Fibroblast of skin of back (primary cell): ENCODE data around the gene SDK2.

ENCODE experiments used
- DNase-seq: peaks from one replicate; pipeline ENCODE4 v3.0.0-alpha.2; 2013

SDK2 gene

DNA sequence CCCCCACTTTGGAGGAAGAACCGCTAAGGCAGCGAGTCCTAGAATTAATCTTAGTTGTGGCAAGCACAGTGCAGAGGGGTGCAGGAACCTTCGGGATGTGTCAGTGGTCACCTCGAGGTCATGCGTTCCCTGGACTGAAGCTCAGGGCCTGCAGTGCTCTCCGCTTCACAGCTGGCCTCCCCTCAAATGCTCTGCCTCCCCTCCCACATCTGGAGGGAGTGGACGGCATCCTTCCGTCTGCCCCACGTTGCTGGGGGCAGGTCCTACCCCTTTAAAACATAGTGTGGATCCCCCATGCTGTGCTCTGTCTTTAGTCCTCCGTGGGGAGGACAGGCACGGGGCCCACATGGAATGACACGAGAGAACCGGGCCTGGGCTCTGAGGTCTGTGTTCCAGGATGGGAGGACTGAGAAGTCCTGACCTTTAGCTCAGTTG, 232.9 kb downstream of the SDK2 start:
- no peak for DNase-seq

DNA sequence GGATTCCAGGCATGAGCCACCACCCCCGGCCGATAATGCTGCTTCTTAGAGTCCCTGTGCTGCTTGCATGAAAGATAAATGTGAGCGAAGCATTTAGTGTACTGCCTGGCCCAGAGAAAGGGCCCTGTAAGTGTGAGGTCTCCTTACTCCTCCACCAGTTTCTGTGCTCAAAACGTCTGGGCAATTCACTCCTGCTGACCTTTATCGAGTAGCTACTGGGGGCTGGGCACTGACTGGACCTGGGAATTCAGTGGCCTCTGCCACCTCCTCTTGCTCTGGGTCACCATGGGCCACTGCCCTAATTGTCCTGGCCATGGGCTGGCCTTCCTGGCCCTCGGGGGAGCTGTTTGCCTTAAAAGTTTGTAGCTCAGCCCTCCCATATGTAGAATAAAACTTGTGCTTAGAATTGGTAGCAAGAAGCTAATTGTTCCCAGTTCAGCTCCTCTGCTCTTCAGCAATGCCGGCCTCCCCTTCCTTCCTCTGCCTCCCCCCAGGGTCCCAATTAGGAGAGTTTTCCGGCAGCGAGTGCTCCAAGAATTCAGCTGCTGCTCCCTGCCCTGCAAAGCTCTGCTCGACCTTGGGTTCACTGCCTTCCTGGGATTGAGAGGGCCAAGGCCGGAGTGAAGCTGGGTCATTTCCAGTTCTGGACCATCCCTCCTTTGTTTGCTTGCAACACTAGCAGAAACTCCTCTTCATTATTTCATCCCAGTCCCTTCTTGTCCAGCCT, 233.5 kb downstream of the SDK2 start:
- DNase-seq, result no peak

DNA sequence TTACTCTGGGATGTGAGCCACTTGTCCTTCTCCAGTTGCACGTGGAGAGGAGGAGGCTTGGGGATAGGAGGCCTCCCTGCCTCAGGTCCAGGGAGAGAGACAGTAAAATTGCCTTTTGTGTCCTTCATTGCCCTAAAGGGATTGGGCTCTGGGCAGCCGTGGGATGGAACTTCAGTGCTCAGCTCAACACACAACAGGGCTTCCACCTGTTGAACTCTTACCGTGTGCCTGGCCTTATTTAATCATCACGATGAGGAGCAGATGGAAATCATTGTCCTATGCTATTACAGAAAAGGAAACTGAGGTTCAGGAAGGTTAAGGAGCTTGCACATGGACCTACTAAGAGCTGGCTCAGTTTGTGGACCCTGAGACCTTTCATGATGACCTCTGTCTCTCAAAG, 240.0 kb downstream of the SDK2 start:
- DNase-seq, result no peak

DNA sequence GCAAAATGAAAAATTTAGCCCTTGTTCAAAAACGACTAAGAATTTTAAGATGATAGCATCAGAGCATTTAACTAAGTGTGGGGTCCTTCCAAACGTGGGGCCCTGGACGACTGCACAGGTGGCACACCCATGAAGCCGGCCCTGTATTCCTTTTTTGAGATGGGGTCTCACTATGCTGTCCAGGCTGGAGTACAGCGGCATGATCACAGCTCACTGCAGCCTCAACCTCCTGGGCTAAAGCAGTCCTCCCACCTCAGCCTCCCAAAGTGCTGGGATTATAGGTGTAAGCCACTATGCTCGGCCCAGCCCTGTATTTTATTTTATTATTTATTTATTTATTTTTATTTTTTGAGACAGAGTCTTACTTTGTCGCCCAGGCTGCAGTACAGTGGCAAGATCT, 241.8 kb downstream of the SDK2 start:
- no peak for DNase-seq

DNA sequence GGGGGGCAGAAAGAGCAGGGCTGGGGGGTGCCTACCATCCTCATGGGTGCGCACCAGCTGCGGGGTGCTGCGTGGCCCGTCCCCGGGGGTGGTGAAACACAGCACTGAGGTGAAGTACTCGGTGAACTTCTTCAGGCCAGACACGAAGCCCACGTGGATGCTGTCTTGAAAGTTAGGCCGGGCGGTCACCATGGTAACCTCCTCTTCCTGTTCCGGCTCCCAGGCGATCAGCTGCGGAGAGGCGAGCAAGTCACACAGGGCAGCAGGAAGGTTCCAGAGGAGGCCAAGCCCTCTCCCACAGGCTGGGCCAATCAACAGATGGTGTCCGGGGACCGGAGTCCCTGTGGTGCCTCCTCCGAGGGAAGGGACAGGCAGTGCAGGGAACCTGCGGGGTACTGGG, 242.3 kb downstream of the SDK2 start:
- DNase-seq, result peak; percentile 21

DNA sequence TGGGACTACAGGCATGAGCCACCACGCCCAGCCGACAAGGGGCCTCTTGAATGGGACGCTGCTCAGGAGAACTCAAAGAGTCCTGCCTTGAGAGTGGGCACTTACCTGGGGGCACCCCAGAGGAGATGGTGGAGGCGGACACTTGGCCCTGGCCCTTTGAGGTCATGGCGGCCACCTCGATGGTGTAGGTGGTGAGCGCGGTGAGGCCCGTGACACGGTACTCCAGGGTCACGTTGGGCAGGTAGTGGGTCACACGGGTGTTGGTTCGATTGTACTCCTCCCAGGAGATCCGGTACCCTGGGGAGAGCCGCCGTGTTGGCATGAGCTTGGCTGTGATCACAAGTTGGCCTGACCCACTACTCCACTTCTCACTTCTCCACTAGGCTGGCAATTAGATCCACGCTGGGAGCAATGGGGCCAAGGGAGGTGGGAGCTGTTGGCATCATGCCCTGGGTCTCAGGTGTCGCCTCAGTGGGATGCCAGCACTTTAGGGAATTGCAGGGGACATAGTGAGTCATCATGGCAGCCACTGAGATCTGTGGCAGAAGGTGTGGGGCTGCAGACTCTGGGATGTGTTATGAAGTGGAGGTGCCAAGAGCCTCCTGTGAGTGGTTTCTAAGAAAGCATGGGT, 243.2 kb downstream of the SDK2 start:
- DNase-seq, result no peak

DNA sequence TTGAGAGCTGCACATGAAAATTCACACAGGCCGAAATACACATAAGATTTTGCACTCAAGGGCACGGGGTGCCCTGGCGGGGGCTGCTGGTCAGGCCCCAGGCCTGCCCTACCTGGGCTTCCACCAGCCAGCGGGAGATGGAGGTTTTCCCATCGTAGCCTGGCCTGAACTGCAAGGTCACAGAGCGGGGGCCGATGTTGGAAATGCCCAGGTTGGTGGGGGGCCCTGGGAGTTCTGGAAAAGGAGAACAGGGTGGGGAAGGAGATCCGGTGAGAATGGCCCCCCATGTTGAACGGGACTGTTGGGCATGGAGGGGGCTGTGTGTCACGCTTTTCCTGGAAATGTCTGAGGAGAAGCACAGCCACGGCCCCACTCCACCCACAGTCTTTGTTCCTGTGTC, 245.2 kb downstream of the SDK2 start:
- DNase-seq, result no peak

DNA sequence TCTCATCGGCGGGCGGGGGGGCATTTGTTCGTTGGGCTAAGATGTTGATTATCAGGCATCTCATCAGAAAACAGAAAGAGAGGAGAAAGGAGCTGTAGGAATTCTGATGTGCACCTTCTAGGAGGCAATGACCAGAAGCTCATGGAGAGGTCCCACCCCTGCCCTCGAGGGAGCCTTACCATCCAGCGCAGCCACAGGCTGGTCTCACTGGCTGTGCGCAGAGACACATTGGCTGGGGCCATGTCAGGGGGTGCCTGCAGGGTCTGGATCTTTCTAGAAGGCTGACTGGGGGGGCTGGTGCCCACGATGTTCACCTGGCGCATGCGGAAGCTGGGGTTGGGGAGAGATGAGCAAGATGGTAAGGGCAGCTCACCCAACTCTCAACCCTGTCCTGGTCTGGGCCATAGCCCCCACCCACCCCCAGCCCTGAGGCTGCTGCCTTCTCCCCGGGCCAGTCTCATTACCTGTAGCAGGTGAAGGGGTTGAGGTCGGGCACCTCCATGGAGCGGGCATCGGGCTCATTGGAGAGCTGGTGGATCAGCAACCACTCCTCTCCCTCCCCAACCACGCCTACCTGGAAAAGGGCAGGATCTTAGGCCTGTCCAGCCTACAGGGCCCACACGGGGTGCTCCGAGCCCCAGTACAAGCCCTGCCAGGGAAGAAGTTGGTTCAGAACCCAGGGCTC, 246.2 kb downstream of the SDK2 start:
- DNase-seq, result no peak

DNA sequence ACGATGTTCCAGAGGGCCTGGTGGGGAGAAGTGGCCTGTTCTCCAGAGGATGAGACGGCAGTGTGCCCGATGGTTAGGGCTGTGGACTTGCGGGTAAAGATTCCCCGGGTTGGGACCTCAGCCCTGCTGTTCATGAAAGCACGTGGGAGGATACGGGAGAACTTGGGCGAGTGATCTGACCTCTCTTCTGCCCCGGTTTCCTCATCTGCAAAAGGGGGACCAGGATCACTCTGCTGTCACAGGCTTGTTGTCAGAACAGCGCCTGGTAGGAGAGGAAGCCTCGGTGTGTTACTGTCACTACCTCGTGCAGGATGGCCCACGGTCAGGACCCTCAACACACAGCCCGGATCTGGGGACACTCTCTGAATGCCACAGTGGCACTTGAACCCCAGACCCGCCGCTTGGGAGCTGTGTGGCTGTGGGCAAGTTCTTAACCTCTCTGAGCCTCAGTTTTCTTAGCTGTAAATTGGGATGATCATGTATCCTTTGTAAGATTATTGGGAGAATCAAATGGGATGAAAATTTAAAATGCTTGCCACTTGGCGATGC, 246.9 kb downstream of the SDK2 start:
- no peak for DNase-seq

DNA sequence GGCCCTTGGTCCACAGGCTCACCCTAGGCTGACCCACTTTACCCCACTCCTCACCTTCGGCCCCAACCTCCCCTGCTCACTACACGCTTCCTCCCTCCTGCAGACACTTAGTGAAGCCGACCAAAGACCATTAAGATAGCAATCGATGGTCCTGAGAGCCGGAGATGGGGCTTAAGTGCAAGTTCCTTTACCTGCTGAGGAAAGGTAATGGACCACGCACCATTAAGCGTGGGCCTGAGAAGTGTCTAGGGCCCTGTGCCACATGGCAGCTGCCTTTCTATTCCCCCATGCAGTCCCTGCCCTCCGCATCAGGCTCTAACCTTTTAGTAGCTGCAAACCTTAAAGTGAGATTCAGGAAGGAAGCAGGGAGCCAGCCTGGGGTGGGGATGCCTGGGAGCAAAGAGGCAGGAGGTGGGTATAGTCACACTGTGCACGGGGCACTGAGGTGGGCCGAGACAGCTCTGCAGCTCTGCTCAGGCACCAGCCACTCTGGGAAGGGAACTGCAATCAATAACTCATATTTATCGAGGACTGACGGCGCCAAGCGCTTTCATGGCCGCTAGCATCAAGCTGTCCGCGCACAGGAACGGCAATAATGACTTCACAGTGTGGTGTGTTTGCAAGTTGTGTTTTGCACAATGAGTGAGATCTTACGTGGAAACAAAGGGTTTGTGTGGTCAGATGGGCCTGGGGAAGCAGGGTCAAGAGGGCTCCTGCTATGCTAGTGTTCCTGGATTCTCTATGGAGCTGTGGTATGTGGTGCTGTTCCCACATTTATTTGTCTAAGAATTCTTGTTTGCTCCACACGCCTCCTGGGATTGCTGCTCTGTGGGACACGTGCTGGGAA, 247.6 kb downstream of the SDK2 start:
- DNase-seq, result peak; percentile 74

DNA sequence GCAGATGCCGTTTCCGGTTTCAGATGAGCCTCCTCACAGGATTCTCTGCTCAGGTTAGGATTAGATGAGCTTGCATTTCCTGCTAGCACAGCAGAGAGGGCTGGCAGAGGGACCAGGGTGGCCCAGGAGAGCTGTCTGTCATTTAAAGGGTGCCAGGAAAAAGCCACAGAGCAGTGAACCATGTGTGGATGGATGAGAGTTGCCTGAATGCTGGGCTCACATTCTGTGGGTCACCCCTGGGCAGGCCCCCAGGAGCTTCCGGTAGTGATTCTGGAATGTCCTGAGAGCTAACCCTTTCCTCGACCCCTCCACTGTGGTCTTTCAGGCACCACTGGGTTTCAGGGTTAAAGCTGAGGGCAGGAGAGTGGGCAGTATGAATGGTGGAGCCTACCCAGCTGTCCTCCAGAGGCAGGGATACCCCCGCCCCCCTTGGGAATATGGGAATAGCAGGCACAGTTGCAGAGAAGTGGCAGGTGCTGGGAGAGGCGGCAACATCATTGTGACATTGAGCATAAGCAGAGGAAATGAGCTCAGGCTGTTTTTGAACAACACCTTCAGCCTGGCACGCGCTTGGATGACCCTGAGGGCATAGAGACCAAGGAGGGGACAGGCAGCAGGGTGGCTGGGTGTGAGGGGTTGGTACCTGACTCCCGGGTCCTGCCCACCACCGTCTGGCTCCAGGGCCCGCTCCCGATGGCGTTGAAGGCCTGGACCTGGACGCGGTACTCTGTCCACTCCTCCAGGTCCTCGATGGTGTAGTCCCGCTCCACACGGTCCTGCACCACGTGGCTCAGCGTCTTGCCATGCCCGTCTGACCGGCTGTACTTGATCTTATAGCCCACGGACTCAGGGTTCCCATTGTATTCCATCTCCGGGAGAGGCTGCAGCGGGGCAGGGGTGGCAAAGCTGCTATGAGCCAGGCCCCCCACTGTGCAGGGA, 249.5 kb downstream of the SDK2 start:
- DNase-seq, result no peak

DNA sequence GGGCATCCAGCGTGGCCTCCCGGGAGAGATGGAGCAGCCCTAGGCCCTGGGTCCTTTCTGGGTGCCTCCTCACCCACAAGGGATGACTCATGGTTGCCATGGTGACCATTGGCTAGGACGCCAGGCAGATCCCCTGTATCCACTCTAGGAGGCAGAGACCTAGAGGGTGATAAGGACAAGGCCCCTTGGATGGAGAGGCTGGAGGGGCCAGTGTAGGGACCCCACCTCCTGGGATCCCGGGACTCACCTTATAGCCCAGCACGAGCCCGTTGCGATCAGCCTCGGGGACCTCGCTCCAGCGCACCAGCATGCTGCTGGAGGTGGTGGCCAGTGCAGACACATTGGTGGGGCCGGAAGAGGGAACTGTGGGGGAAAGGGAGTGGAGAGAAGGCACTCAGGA, 250.3 kb downstream of the SDK2 start:
- peak; percentile 50 for DNase-seq

DNA sequence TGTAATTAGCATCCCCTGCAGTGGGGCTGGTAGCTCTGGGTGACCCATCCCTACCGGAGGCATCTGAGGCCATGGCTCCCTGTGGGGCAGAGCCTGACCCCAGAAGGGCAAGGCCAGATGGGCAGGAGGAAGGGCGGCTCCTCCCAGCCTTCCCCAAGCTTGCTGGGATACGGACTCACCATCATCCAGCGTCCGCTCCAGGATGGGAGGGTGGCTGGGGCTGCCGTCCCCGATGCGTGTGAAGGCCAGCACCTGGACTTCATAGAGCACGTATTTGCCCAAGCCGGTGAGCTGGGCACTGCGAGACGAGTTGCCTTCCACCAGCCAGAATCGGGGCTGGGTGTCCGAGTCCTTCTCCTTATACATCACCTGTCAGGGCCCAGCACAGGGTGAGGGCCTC, 250.9 kb downstream of the SDK2 start:
- no peak for DNase-seq

DNA sequence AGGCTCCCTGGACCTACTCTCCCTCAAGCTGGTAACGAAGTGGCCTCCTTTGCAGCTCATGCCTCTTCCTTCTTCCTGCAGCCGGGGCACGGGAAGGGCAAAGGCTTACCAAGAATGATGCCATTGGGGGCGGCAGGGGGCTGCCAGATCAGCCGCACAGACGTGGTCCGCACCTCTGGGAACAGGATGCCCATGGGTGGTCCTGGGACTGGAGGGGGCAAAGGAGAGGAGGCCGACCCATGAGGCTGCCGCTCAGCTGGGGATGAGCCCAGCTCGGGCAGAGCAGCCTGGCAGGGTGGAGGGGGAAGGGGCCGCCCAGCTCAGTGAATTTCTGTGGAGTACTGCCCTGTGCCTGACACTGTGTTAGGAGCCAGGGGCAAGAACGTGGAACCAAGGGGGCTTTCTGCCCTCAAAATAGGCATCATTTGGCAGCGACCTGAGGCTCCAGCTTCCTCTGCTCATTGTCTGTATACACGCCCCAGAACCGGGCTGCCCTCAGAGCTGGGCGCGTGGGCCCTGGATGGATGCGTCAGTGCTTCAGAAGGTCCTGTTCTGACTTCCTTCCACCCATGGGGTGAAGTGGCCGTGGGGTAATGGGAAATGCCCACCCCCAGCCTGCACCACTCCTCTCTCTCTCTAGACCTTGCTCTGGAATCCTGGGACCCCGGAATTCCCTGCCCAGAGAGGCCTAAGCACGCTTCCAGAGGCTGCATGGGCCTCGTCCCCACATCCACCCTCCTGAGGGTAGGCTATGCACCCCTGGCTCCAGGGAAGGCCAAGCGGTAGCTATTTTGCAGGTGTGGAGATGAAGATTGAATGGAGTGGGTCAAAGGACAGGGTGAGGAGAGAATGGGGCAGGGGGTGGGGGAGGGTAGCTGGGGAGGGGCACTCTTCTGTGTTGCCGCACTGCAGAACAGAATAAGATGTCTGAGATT, 252.6 kb downstream of the SDK2 start:
- DNase-seq, result no peak

DNA sequence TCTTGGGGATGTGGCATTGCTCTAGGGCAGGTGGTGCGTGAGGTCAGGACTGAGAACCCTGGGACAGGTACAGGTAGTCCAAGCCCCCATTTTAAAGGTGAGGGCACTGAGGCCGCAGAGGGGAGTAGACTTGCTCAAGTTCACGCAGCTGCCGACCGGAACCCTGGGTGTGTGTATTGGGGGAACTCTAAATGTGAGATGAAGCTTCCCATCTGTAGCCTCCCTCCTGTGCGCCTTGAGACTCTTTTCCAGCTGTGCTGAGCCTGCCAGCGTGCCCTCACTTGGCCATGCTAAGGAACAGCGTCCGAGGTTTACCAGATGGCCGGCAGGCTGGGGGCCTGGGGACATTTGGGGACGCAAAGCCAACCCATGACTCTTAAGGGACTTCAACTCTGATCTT, 253.4 kb downstream of the SDK2 start:
- no peak for DNase-seq

DNA sequence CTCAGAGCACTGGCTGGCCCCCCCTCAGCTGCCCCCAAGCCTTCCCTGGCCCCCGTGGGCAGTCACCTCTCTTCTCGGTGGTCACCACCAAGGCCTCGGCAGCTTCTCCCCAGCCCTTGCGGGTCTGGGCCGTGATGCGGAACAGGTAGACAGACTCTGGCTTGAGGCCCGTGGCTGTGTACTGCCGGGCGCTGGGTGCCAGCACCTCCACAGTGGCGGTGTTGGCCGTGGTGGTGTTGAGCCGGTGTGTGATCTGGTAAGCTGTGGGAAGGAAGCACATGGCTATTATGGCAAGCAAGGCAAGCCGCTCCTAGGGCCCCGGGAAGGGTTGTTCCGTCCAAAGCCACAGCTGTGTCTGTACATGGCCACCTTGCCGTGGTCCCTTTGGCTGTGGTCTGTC, 254.0 kb downstream of the SDK2 start:
- DNase-seq, result no peak

DNA sequence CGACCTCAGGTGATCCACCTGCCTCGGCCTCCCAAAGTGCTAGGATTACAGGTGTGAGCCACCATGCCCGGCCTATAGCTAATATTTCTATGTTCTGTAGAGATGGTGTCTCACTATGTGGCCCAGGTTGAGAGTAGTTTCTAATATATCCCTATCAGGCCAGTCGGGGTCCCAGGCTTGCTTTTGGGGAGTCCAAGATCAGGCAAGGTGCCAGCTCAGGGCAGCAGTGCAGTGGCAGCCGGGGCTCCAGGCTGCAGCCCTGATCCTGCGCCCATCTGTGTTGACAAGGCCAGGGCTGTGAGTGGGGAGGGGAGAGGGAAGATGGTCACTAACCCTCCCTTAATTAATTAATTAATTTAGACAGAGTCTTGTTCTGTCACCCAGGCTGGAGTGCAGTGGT, 254.8 kb downstream of the SDK2 start:
- no peak for DNase-seq

DNA sequence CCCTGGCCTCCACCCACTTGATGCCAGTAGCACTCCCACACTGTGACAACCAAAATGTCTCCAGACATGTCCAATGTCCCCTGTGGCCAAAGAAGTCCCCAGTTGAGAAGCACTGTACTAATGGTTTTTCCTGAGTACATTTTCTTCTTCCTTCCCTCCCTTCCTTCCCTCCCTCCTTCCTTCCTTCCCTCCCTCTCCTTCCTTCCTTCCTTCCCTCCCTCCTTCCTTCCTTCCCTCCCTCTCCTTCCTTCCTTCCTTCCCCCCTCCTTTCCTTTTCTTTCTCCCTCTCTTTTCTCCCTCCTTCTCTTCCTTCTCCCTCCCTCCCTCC, 255.7 kb downstream of the SDK2 start:
- DNase-seq, result no peak

DNA sequence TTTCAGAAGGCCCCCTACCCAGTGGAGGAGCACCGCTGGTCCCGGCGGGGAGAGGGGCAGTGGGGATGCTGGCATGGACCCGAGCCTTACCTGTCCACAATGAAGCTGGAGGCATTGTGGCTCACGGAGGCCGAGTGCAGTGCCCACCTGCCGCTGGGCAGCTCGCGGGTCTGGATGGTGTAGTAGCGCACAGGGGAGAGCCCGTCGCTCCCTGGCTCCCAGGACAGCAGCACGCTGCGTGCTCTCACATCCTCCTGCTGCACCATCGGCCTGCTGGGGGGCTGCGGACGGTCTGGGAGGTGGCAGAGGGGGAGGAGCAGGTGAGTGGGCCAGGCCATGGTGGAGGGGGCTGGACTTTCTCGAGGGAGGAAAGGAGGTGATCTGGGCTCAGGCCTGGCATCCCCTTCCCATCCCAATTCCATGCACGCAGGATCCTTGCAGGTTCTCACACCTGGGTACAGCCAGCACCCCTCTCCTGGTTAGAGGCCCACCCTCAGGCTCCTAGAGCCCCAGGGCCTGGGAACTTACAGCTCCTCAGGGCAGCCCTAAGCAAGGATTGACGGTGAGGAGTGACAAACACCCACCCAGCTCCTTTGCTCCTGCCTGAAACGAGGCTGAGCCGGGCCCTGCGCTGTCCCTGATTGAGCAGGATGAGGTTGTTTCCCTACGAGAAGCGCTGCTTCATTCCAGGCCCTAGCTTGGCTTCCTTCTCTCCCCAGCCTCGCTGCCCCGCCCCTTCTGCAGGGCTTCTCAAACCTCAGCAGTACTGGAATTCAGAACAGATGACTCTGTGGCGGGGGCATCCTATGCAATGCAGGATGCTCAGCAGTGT, 256.3 kb downstream of the SDK2 start:
- peak; percentile 80 for DNase-seq

DNA sequence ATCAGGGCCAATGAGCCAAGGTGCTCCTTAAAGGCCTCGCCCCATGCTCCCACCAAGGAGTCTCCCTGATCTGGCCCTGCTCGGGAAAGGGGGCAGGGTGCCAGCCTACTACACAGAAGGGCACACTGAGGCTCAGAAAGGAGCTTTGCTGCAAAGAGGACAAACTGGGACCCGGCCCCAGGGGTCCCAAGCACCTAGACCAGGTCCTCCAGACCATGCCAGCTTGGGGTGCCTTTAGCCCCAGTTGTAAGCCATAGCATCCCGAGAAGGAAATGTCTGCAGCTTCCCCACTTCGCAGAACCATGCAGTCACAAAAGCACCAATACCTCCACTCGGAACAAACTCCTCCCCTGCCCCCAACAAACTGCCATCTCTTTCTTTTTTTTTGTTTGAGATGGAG, 257.7 kb downstream of the SDK2 start:
- DNase-seq, result no peak
